HCT116 (cell line): ENCODE results near the gene TMEM237. TPM values are rescaled to one million over a fixed set of nuclear protein-coding genes. Genes with fewer than 3 reads are reported as not detected.

ENCODE experiments used
- ATAC-seq: fragments of 200-7000 bp; cut with Tn5 transposase; 2 replicates; pipeline ENCODE4 v1.9.1; 2020; ENCODE audit warnings: mild to moderate bottlenecking, moderate library complexity
- BruUV-seq: library from RNA; stranded (reverse); fragments of 400-500 nt; replicated peaks from 2 replicates; lab custom pipeline; 2021; lab: Mats Ljungman, UMichigan
- CTCF ChIA-PET: fragments of 300-600 bp; sonication (Branson Sonifier 250); formaldehyde crosslinking; loops from one replicate; lab custom pipeline; 2021; ENCODE audit warnings: antibody characterized with exemption; lab: Charles Lee
- POLR2A ChIA-PET: fragments of 300-600, 350-600 bp; sonication (Branson Sonifier 250); formaldehyde crosslinking; loops from one replicate; lab custom pipeline; 2021; ENCODE audit warnings: antibody characterized with exemption; lab: Charles Lee
- RAD21 ChIA-PET, 2 experiments: fragments of 300-600 bp; sonication (Branson Sonifier 250); formaldehyde crosslinking; loops; one replicate each; lab custom pipeline; 2023; ENCODE audit warnings: low total read pairs in 2 of 2; ENCODE audit not compliant: uncharacterized antibody in 2 of 2, unreplicated experiment in 2 of 2, low non-redundant PET in 1 of 2; lab: Charles Lee
- DNase-seq: peaks from one replicate; pipeline ENCODE4 v3.0.0-alpha.2; 2010; ENCODE audit warnings: low read depth, low spot score
- H2AFZ ChIP-seq: fragments of 200-600 bp; shearing (Covaris generic), sonication (generic); 2 replicates; pipeline ENCODE4 v1.6.1; 2017; ENCODE audit warnings: low read depth, mixed run types, mixed read lengths, antibody characterized with exemption, low read length; ENCODE audit not compliant: poor library complexity, severe bottlenecking
- H3K27ac ChIP-seq: 2 replicates; pipeline ENCODE4 v1.5.1; 2012; ENCODE audit warnings: low read depth, low read length
- H3K27me3 ChIP-seq: fragments of 200-600 bp; sonication (generic); 2 replicates; pipeline ENCODE4 v1.6.1; 2016; ENCODE audit warnings: mixed run types, low read length, mixed read lengths; ENCODE audit not compliant: insufficient read depth
- H3K36me3 ChIP-seq, 2 experiments: fragments of 200-500 bp in 1 of 2; fragments of 200-600 bp in 1 of 2; sonication (Bioruptor generic) in 1 of 2; sonication (generic) in 1 of 2; 2 replicates each; pipeline versions ENCODE4 v1.5.1 to v1.6.1; 2014 to 2016; ENCODE audit warnings: low read length in 2 of 2, inconsistent platforms in 1 of 2, mixed read lengths in 1 of 2, mixed run types in 1 of 2; ENCODE audit not compliant: insufficient read depth in 2 of 2, control insufficient read depth in 1 of 2
- H3K4me1 ChIP-seq, 2 experiments: fragments of 200-600 bp in 1 of 2; sonication (generic) in 1 of 2; 2 replicates each; pipeline versions ENCODE4 v1.5.1 to v1.6.1; 2012 to 2017; ENCODE audit warnings: low read length in 2 of 2, inconsistent platforms in 1 of 2, mild to moderate bottlenecking in 1 of 2, mixed read lengths in 1 of 2, mixed run types in 1 of 2, moderate library complexity in 1 of 2; ENCODE audit not compliant: insufficient read depth in 2 of 2, control insufficient read depth in 1 of 2
- H3K4me2 ChIP-seq: fragments of 200-600 bp; sonication (generic); 2 replicates; pipeline ENCODE4 v1.6.1; 2017; ENCODE audit warnings: mixed run types, low read length, mixed read lengths
- H3K4me3 ChIP-seq, 2 experiments: fragments of 200-600 bp in 1 of 2; sonication (generic) in 1 of 2; replicated peaks in 1 of 2; 2 replicates each; pipeline ENCODE4 v1.5.1; 2011 to 2016; ENCODE audit warnings: low read length in 2 of 2, control low read depth in 1 of 2, low read depth in 1 of 2, mild to moderate bottlenecking in 1 of 2, mixed read lengths in 1 of 2, mixed run types in 1 of 2
- H3K79me2 ChIP-seq: fragments of 200-600 bp; sonication (generic); 2 replicates; pipeline ENCODE4 v1.6.1; 2017; ENCODE audit warnings: mild to moderate bottlenecking, mixed run types, low read length, moderate library complexity, mixed read lengths; ENCODE audit not compliant: insufficient read depth
- H3K9ac ChIP-seq: fragments of 200-600 bp; sonication (generic); 2 replicates; pipeline ENCODE4 v1.6.1; 2016; ENCODE audit warnings: low read length, mixed read lengths
- H3K9me2 ChIP-seq: fragments of 200-600 bp; sonication (generic), shearing (Covaris generic); 2 replicates; pipeline ENCODE4 v1.6.1; 2017; ENCODE audit warnings: mixed run types, mild to moderate bottlenecking, moderate library complexity; ENCODE audit not compliant: insufficient read depth
- H3K9me3 ChIP-seq, 2 experiments: fragments of 200-500 bp in 1 of 2; fragments of 200-600 bp in 1 of 2; sonication (Bioruptor generic) in 1 of 2; sonication (generic) in 1 of 2; 2 replicates each; pipeline ENCODE4 v1.6.1; 2014 to 2017; ENCODE audit warnings: low read length in 2 of 2, mixed read lengths in 2 of 2, inconsistent platforms in 1 of 2, low read depth in 1 of 2, mild to moderate bottlenecking in 1 of 2, mixed run types in 1 of 2, moderate library complexity in 1 of 2; ENCODE audit not compliant: control insufficient read depth in 1 of 2, insufficient read depth in 1 of 2
- H4K20me1 ChIP-seq: fragments of 200-600 bp; sonication (generic), shearing (Covaris generic); 2 replicates; pipeline ENCODE4 v1.6.1; 2017; ENCODE audit warnings: mixed run types, mild to moderate bottlenecking, moderate library complexity; ENCODE audit not compliant: insufficient read depth
- ELF1 ChIP-seq: IDR thresholded peaks from 2 replicates; pipeline ENCODE4 v1.6.1; 2012; ENCODE audit warnings: low read depth, borderline replicate concordance
- EZH2 ChIP-seq: fragments of 200-600 bp; sonication (generic); IDR thresholded peaks from 2 replicates; pipeline ENCODE4 v1.6.1; 2017; ENCODE audit warnings: antibody characterized with exemption, mixed run types
- EZH2phosphoT487 ChIP-seq: fragments of 200-600 bp; IDR thresholded peaks from 2 replicates; pipeline ENCODE4 v1.6.1; 2018; ENCODE audit warnings: antibody characterized with exemption, borderline replicate concordance
- FOSL1 ChIP-seq: IDR thresholded peaks from 2 replicates; pipeline ENCODE4 v1.6.1; 2012; ENCODE audit warnings: low read depth
- JUND ChIP-seq: IDR thresholded peaks from 2 replicates; pipeline ENCODE4 v1.6.1; 2012
- MAX ChIP-seq: IDR thresholded peaks from 2 replicates; pipeline ENCODE4 v1.6.1; 2012
- POLR2AphosphoS5 ChIP-seq: IDR thresholded peaks from 2 replicates; pipeline ENCODE4 v1.6.1; 2011; ENCODE audit warnings: mild to moderate bottlenecking, low read depth, low read length, moderate library complexity
- SP1 ChIP-seq: IDR thresholded peaks from 2 replicates; pipeline ENCODE4 v1.6.1; 2012; ENCODE audit warnings: low read depth
- TCF7L2 ChIP-seq: IDR thresholded peaks from 2 replicates; pipeline ENCODE4 v1.7.0; 2011; ENCODE audit warnings: borderline replicate concordance, inconsistent platforms; ENCODE audit not compliant: insufficient read depth, insufficient read length; ENCODE audit errors: extremely low read depth
- ZBTB33 ChIP-seq: IDR thresholded peaks from 2 replicates; pipeline ENCODE4 v1.6.1; 2011; ENCODE audit warnings: mild to moderate bottlenecking, low read length, moderate library complexity; ENCODE audit not compliant: insufficient replicate concordance; ENCODE audit errors: extremely low read depth
- ZNF274 ChIP-seq: fragments of 200-500 bp; sonication (Bioruptor generic); IDR thresholded peaks from 2 replicates; pipeline ENCODE4 v1.6.1; 2014; ENCODE audit warnings: mild to moderate bottlenecking, low read depth, low read length, inconsistent platforms
- intact Hi-C: fragments of 100-400 bp; cut with micrococcal nuclease; formaldehyde crosslinking; loops from 2 replicates; pipeline ENCODE4 v1.10.0; 2022
- total RNA-seq: library from RNA; stranded (reverse); gene quantifications from one replicate; pipeline ENCODE4 v1.2.1, GENCODE V29; 2021; ENCODE audit not compliant: unreplicated experiment

Gene TMEM237
- total RNA-seq, 1 experiment from 2014 or later: 29.4 TPM

GRCh38 chr2:201579536-201579935 lies 63.8 kb downstream of the TMEM237 start:
- Histone ChIP-seq H3K9me3 (no peaks in the 10 kb centered on the region), H3K9me2 (no peaks in the 10 kb centered on the region), H2AFZ (no peak overlapping the region), H4K20me1 (no peaks in the 10 kb centered on the region), H3K4me3 (no peak overlapping the region), H3K9ac (no peak overlapping the region), H3K27ac (no peak overlapping the region), H3K79me2 (no peaks in the 10 kb centered on the region), H3K4me2 (no peak overlapping the region), H3K4me1 (no peaks in the 10 kb centered on the region), H3K36me3 (no peaks in the 10 kb centered on the region), H3K27me3 (no peaks in the 10 kb centered on the region)
- CTCF ChIA-PET: no interaction called here
- TF ChIP-seq FOSL1 (no peak), ZNF274 (no peak), EZH2phosphoT487 (no peak), JUND (no peak), MAX (no peak), TCF7L2 (no peak), POLR2AphosphoS5 (no peak), EZH2 (no peak), SP1 (no peak), ZBTB33 (no peak), ELF1 (no peak)
- BruUV-seq: no TSS peak
- intact Hi-C loops: no loop called here
- RAD21 ChIA-PET: no interaction called here
- DNase-seq (no peak), ATAC-seq (no peak)
- POLR2A ChIA-PET: no interaction called here
